ENCODE measurements around the gene PCDHGB3.
"Not testable (repeated sequence)": the region's sequence is repeated elsewhere in the genome, so short reads cannot be mapped to it uniquely, and the experiment has no call there.

Gene PCDHGB3

DNA sequence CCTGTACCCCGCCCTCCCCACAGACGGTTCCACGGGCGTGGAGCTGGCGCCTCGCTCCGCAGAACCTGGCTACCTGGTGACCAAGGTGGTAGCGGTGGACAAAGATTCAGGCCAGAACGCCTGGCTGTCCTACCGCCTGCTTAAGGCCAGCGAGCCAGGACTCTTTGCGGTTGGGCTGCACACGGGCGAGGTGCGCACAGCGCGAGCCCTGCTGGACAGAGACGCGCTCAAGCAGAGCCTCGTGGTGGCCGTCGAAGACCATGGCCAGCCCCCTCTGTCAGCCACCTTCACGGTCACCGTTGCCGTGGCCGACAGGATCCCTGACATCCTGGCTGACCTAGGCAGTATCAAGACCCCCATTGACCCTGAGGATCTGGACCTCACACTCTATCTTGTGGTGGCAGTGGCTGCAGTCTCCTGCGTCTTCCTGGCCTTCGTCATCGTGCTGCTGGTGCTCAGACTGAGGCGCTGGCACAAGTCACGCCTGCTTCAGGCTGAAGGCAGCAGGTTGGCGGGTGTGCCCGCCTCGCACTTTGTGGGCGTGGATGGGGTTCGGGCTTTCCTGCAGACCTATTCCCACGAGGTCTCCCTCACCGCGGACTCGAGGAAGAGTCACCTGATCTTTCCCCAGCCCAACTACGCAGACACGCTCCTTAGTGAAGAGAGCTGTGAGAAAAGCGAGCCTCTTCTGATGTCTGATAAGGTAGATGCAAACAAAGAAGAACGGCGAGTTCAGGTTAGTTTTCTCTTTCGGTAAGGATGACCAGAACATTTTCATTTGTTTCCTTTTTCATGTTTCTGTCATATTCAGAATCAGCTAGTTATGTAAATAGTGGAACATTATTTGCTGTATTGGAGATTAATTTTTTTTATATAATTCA is 3.8 kb upstream of the PCDHGB3 start:
- no peak for DNase-seq
- Mint-ChIP-seq H3K4me1 (no peaks in the 10 kb centered on the region), H3K9me3 (peaks cover 93% of the 10 kb centered on the region), H3K27ac (no peak overlapping the region), H3K27me3 (ENCODE audit: low read depth, poor library complexity) (no peaks in the 10 kb centered on the region), H3K36me3 (ENCODE audit: low read depth) (peaks cover 35% of the 10 kb centered on the region), H3K4me3 (no peak overlapping the region)
- TF ChIP-seq, protein P1, sequence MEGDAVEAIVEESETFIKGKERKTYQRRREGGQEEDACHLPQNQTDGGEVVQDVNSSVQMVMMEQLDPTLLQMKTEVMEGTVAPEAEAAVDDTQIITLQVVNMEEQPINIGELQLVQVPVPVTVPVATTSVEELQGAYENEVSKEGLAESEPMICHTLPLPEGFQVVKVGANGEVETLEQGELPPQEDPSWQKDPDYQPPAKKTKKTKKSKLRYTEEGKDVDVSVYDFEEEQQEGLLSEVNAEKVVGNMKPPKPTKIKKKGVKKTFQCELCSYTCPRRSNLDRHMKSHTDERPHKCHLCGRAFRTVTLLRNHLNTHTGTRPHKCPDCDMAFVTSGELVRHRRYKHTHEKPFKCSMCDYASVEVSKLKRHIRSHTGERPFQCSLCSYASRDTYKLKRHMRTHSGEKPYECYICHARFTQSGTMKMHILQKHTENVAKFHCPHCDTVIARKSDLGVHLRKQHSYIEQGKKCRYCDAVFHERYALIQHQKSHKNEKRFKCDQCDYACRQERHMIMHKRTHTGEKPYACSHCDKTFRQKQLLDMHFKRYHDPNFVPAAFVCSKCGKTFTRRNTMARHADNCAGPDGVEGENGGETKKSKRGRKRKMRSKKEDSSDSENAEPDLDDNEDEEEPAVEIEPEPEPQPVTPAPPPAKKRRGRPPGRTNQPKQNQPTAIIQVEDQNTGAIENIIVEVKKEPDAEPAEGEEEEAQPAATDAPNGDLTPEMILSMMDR (IDR thresholded peaks at IDR 0.05): no peak

DNA sequence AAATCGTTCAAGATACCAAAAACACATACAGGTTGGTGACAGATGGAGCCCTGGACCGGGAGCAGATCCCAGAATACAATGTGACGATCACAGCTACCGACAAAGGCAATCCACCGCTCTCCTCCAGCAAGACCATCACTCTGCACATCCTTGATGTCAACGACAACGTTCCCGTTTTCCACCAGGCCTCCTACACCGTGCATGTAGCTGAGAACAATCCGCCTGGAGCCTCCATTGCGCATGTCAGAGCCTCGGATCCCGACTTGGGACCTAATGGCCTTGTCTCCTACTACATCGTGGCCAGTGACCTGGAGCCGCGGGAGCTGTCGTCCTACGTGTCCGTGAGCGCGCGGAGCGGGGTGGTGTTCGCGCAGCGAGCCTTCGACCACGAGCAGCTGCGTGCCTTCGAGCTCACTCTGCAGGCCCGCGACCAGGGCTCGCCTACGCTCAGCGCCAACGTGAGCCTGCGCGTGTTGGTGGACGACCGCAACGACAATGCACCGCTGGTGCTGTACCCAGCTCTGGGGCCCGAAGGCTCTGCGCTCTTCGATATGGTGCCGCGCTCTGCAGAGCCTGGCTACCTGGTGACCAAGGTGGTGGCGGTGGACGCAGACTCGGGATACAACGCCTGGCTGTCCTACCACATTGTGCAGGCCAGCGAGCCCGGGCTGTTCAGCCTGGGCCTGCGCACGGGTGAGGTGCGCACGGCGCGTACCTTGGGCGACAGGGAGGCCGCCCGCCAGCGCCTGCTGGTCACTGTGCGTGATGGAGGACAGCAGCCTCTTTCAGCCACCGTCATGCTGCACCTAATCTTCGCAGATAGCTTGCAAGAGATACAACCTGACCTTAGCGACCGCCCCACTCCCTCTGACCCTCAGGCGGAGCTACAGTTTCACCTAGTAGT is 1.8 kb downstream of the PCDHGB3 start:
- Mint-ChIP-seq H3K27ac (no peak overlapping the region), H3K4me1 (no peaks in the 10 kb centered on the region), H3K4me3 (no peak overlapping the region), H3K27me3 (ENCODE audit: low read depth, poor library complexity) (no peaks in the 10 kb centered on the region), H3K9me3 (peaks cover 88% of the 10 kb centered on the region), H3K36me3 (ENCODE audit: low read depth) (peaks cover 30% of the 10 kb centered on the region)
- DNase-seq: no peak
- TF ChIP-seq, protein P1 (IDR thresholded peaks at IDR 0.05): no peak

DNA sequence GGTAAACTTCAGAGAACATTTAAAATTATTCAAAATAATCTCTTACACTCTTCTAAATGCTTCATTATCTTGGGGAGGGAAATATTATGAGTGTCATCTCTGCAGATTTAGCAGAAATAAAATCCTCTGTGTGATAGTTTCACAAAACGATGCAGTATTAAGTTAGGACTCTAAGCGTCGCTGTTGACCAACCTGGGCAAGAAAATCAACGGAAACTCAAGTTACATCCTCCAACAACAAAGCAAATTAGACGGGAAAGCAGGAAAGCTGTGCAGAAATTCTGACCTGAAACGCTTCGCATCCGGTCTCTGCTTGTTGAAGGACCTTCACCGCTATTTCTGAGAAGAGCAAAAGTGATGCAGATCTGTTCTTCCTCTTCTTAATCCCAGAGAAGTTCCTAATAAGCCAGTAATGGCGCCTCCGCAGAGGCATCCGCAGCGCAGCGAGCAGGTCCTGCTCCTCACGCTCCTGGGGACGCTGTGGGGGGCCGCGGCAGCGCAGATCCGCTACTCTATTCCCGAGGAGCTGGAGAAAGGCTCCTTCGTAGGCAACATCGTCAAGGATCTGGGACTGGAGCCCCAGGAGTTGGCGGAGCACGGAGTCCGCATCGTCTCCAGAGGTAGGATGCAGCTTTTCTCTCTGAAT is 3.8 kb downstream of the PCDHGB3 start, which contains the start of gene PCDHGA6:
TSS of gene PCDHGA6 (plus strand) at position 219 of the 645 bp plus-strand sequence. CDS start at position 412, 193 bp downstream.
- Mint-ChIP-seq H3K4me1 (no peaks in the 10 kb centered on the region), H3K27ac (no peak within 1 kb of the TSS), H3K27me3 (ENCODE audit: low read depth, poor library complexity) (no peaks in the 10 kb centered on the region), H3K4me3 (no peak within 1 kb of the TSS), H3K9me3 (peaks cover 87% of the 10 kb centered on the region), H3K36me3 (ENCODE audit: low read depth) (peaks cover 30% of the 10 kb centered on the region)
- DNase-seq: no peak
- TF ChIP-seq, protein P1 (IDR thresholded peaks at IDR 0.05): no peak

DNA sequence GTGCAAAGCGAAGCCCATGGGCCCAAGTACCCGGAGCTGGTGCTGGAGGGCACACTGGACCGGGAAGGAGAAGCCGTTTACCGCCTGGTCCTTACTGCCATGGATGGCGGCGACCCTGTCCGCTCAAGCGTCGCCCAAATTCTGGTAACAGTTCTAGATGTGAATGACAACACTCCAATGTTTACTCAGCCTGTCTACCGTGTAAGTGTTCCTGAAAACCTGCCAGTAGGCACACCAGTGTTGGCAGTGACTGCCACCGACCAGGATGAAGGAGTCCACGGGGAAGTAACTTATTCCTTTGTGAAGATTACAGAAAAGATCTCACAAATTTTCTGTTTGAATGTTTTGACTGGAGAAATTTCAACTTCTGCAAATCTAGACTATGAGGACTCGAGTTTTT is 4.6 kb downstream of the PCDHGB3 start:
- Mint-ChIP-seq H3K36me3 (ENCODE audit: low read depth) (peaks cover 30% of the 10 kb centered on the region), H3K27me3 (ENCODE audit: low read depth, poor library complexity) (no peaks in the 10 kb centered on the region), H3K27ac (no peak overlapping the region), H3K9me3 (peaks cover 87% of the 10 kb centered on the region), H3K4me3 (no peak overlapping the region), H3K4me1 (no peaks in the 10 kb centered on the region)
- TF ChIP-seq, protein P1 (IDR thresholded peaks at IDR 0.05): no peak
- no peak for DNase-seq

DNA sequence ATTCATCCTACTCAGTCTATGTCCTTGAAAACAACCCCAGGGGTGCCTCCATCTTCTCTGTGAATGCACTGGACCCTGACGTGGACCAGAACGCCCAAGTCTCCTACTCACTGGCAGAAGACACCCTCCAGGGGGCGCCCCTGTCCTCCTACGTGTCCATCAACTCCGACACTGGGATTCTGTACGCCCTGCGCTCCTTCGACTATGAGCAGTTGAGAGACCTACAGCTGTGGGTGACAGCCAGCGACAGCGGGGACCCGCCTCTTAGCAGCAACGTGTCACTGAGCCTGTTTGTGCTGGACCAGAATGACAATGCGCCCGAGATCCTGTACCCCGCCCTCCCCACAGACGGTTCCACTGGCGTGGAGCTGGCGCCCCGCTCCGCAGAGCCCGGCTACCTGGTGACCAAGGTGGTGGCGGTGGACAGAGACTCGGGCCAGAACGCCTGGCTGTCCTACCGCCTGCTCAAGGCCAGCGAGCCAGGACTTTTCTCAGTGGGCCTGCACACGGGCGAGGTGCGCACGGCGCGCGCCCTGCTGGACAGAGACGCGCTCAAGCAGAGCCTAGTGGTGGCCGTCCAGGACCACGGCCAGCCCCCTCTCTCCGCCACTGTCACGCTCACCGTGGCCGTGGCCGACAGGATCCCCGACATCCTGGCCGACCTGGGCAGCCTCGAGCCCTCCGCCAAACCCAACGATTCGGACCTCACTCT is 5.6 kb downstream of the PCDHGB3 start:
- DNase-seq: not testable (repeated sequence)

More for the DNA sequence above, 5.6 kb downstream of the PCDHGB3 start:
- not testable (repeated sequence) for H3K4me3 Mint-ChIP-seq; H3K27ac Mint-ChIP-seq; H3K27me3 Mint-ChIP-seq (ENCODE audit: low read depth, poor library complexity); H3K4me1 Mint-ChIP-seq
- Mint-ChIP-seq H3K9me3 (peaks cover 85% of the 10 kb centered on the region), H3K36me3 (ENCODE audit: low read depth) (peaks cover 29% of the 10 kb centered on the region)

Data from nephron progenitor cell (in vitro differentiated cells).